NCI-H460 (cell line): ENCODE results near the gene PTGES3. TPM values are rescaled to one million over a fixed set of nuclear protein-coding genes. Genes with fewer than 3 reads are reported as not detected.
"Not testable (repeated sequence)": the region's sequence is repeated elsewhere in the genome, so short reads cannot be mapped to it uniquely, and the experiment has no call there.

ENCODE experiments used
- DNase-seq: peaks from one replicate; pipeline ENCODE4 v3.0.0-alpha.2; 2016; ENCODE audit warnings: low read depth; ENCODE audit errors: extremely low read depth
- total RNA-seq: library from RNA; depleted of rRNA; stranded (reverse); fragments of >200 nt; shearing (Covaris generic); gene quantifications from 2 replicates; pipeline ENCODE4 v1.2.3, GENCODE V29; 2014

The PTGES3 gene
- total RNA-seq, 1 experiment from 2014 or later, result 222 TPM

GRCh38 chr12:56713345-56713744, 25.3 kb upstream of the PTGES3 start:
- no peak for DNase-seq

GRCh38 chr12:56709759-56710376, 21.8 kb upstream of the PTGES3 start:
- no peak for DNase-seq

- not testable (repeated sequence) for DNase-seq
Observed at GRCh38 chr12:56704522-56704921, 16.4 kb upstream of the PTGES3 start.

GRCh38 chr12:56699020-56699661, 11.1 kb upstream of the PTGES3 start:
- no peak for DNase-seq

- DNase-seq, result no peak
Observed at GRCh38 chr12:56695327-56696101, 7.4 kb upstream of the PTGES3 start.

GRCh38 chr12:56694161-56694560, 6.1 kb upstream of the PTGES3 start:
- no peak for DNase-seq

GRCh38 chr12:56688846-56689109, 694 bp upstream of the PTGES3 start:
- DNase-seq, result no peak

- no peak for DNase-seq
Observed at GRCh38 chr12:56687223-56688128, 608 bp downstream of the PTGES3 start.

GRCh38 chr12:56684745-56685359, 3.2 kb downstream of the PTGES3 start:
- no peak for DNase-seq

- no peak for DNase-seq
Observed at GRCh38 chr12:56682323-56682722, 5.8 kb downstream of the PTGES3 start.

GRCh38 chr12:56679883-56680575, 8.1 kb downstream of the PTGES3 start:
- DNase-seq, result no peak

GRCh38 chr12:56678852-56679251, 9.2 kb downstream of the PTGES3 start:
- no peak for DNase-seq

GRCh38 chr12:56677680-56678079, 10.4 kb downstream of the PTGES3 start:
- DNase-seq, result no peak

GRCh38 chr12:56676851-56677580, 11.1 kb downstream of the PTGES3 start:
- DNase-seq, result no peak

- DNase-seq, result no peak
Observed at GRCh38 chr12:56671608-56672007, 16.5 kb downstream of the PTGES3 start.

GRCh38 chr12:56670836-56671235, 17.2 kb downstream of the PTGES3 start:
- DNase-seq, result no peak

GRCh38 chr12:56668197-56668457, 20.0 kb downstream of the PTGES3 start:
- no peak for DNase-seq

GRCh38 chr12:56661979-56662638, 26.0 kb downstream of the PTGES3 start:
- DNase-seq, result no peak

- DNase-seq, result no peak
Observed at GRCh38 chr12:56661560-56661959, 26.5 kb downstream of the PTGES3 start.
